GM21390 (cell line): ENCODE measurements around the gene CAPN11.
"Not testable (repeated sequence)": the region's sequence is repeated elsewhere in the genome, so short reads cannot be mapped to it uniquely, and the experiment has no call there.

Source experiments
- ATAC-seq: cut with Tn5 transposase; IDR thresholded peaks from one replicate; pipeline ENCODE4 v1.9.1; 2021; ENCODE audit not compliant: unreplicated experiment

The CAPN11 gene

DNA sequence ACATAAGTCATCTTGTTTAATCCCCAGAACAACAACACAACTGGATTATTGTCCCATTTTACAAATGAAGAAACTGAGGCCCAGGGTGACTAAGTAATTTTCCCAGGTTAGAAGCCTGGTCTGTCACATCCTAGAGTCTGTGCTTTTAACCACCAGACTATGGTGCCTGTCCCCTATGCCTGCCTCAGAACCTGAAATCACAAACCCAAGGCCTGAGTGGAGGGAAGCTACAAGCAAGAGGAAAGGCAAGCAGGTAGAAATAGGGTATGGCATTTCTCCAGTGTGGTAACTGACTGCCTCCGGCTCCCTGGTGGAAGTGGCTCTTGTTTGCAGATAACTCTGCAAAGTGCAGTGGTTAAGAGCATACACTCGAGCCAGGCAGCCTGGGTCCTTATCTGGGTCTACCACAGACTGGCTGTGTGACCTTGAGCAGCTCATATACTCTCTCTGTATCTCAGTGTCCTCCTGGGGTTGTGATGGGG lies 28.7 kb upstream of the CAPN11 start:
- no peak for ATAC-seq

DNA sequence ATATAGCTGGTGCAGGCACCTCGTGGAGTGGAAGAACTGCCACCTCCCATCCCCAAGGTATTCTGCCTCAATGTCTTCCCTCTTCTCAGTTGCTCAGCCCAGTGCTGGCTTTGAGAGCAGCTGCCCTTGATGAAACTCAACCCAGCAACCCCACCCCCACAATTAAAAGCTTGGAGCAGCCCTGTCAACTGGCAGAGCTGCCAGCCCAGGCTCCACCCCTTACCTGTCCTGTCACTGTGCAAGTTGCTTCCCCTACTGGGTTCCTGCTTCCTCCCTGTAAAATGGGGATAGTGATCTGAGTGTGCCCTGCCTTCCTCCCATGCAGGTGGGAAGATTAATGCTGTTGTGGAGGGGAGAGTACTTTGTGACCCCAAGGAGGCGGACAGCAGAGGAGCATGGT lies 26.7 kb upstream of the CAPN11 start:
- no peak for ATAC-seq

DNA sequence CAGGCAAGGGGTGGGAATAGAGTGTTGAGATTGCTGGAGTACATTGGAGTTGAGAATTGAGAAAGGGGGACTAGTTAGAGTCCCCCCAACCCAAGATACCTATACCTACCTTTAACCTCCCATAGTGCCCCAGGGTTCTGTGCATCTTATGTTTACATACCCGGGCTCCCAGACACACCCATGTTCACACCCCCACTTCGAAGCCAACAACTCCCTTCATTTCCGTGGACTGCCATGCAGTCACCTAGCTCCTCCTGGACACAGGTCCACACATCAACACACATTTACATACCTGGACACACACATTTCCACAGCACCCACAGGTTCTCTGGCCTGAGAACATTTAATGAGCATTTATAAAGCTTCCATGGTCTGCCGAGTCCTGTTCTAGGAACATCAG lies 26.1 kb upstream of the CAPN11 start:
- no peak for ATAC-seq

DNA sequence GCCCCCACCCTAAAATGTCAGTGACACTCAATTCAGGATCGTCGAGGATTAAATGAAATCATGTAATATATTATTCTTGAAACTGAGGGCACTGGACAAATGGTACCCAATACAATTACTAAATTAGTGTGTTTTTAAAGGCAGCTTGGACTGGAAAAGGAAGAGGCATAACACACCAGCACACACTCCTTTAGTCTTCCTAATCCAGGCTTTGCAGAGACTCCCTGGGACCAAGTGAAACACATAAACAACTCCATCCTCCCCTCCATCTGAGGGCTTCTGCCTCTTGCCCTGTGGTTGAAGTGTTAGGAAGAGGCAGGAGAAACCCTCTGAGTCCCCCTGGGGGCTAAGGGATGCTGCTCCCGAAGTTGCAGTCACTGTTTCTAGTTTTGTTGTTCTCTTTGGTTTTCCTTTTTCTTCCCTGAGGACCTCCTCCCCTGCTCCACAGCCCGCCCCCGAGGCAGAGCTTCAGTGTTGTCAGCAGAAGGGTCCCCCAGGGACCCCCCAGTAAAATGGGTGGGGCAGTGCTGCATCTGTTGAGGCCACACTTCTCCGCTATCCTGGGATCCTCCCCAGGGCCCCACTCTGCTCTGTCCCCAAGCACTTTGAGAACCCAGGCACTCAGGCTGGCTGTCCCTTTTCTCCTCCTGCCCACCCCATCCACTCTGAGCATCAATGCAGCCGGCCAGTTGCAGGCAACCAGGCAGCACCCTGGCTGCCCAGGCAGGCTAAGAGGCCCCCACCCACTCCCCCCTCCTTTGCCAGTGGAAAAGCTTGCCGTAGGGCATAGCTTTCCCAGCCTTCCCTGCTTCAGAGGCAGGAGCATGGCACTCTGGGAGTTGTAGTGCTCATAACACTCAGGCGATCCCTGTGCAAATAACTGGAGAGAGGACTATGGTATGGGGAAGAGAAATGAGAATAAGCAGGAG lies 25.4 kb upstream of the CAPN11 start:
- no peak for ATAC-seq

DNA sequence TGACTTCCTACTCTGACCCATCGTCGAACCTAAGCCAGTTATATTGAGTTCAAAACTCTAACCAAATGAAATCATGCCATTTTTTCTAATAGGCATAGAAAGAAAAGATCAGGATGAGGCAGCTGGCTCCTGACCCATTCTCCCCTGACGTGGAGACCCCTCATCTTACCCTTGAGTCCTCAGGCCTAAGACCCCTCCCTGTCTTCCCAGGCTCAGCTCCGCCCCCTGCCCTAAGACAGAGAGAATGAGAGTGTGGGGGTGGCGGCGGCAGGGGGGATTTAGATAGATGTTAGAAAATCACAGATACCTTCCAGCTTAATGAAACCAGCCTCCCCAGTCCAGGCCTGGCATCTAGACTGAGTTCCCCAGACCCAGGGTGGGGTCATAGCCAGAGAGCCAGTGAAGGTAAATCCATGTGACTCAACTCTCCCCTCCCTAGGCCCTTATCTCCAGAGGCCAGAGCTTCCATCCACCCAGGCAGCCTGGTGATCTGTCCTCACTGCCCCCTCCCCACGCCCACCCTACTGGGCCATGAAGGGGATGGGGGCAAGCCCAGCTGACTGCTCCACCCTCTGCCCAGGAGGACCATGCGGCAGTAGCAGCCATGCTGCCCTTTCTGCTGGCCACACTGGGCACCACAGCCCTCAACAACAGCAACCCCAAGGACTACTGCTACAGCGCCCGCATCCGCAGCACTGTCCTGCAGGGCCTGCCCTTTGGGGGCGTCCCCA lies 24.5 kb upstream of the CAPN11 start:
- ATAC-seq = no peak

DNA sequence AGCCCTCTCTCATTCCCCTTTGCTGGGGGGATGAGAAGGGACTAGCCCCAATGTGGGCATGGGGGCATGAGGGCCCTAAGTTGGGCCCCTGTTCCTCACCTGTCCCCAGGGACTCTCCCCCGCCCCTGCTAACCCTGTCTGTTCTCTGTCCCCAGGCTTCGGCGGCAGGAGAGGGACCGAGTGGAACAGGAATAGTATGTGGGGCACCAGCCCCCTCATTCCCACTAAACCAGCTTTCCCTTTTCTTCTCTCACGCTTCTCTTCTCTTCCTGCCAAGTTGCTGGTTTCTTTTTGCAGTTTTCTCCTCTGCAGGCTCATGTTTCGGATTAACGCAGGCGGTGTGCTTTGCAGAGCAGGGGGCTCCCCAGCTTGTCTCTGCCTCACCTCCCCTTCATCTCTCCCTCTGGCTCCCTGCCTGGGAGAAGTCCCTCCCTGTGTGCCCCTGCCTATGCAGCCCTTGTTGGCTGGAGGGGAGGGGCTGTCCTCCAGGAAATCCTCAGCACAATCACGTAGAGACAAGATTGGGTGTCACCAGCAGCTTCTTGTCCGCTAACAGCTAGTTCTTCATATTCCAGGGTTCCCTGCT lies 23.4 kb upstream of the CAPN11 start:
- no peak for ATAC-seq

DNA sequence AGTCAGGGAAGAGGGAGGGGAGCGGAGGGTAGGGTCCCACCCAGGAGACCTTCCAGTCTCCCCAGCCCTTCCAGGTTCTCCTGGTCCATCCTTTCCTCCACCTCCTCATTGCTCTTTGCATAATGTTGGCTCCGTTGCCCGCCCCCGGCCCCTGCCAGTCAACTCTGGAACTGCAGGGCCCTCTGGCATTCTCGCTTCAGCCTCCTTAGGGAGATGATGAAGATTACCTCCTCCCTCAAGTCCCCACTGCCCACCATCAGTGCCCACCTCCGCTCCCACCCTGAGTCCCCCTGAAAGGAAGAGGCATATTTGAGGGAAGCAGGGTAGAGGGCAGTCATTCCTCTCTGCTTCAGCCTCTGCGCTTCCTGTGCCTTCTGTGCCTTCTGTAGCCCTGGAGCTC lies 22.7 kb upstream of the CAPN11 start:
- ATAC-seq = no peak

DNA sequence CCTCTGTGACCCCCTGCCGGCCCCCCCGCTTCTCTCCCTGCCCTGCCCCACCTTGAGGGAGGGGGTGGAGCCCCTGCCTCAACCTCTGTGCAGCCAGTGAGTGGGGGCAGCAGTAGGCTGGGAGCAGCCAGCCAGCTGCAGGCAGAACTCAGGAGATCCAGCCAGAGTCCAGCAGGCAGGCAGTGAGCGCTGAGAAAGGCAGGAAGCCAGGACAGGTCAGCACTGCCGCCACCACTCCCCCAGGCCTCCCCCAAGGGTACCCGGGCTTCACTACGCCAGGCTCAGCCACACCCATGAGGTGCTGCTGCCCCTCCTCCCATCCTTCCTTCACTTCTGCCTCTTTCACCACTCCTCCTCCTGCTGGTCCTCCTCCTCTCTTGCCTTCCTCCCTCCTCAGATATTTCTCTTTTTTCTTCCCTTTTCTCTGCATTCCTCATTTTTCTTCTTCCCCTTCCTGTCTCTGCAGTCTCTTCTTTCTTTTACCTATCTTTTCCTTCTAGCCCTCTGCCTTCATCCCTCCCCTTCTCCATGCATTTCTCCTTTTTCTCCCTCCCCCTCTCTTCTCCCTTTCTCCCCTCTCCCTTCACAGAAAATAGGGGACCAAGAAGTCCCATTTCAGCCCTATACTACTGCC lies 19.8 kb upstream of the CAPN11 start:
- no peak for ATAC-seq

DNA sequence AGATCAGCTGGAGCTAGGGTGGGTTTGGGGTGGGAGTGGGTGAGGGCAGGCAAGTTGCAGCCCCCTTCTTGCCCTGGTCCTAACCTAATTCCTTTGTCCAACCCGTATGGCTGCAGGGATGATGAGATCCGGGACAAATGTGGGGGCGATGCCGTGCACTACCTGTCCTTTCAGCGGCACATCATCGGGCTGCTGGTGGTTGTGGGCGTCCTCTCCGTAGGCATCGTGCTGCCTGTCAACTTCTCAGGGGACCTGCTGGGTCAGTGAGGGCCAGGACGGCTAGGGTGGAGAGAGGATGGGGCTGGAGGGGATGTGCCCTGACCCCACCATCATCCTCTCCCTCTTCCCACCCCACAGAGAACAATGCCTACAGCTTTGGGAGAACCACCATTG lies 19.3 kb upstream of the CAPN11 start:
- no peak for ATAC-seq

DNA sequence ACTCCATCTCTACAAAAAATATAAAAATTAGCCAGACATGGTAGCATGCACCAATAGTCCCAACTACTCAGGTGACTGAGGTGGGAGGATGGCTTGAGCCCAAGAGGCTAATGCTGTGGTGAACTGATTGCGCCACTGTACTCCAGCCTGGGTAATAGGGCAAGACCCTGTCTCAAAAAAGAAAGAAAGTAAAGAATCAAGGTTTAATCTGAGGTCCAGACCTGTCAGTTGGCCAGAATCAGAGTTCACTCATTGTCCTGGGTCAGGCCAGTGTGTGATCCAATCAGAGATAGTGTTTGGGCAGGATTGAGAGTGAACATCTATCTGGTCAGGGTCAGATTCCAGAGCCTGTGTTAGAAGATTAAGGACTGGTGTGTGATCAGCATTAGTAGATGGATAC lies 15.8 kb upstream of the CAPN11 start:
- ATAC-seq = no peak

DNA sequence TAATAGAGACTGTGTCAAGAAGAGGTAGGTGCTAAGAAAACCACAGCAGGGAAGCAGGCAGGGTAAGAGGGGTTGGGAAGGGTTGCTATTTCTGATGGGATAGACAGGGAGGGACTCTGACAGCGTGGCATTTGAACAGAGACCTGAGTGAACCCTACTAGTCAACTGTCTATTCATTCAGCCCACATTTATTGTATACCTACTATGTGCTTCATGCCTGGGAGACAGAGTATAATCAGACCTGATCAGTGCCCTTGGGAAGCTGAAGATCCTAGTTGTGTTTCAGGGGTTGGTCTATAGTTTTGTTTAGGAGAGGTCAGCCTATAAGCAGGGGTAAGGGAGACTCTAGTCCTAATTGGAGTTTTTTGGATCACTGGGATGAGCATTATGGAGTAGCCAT lies 14.9 kb upstream of the CAPN11 start:
- ATAC-seq = no peak

DNA sequence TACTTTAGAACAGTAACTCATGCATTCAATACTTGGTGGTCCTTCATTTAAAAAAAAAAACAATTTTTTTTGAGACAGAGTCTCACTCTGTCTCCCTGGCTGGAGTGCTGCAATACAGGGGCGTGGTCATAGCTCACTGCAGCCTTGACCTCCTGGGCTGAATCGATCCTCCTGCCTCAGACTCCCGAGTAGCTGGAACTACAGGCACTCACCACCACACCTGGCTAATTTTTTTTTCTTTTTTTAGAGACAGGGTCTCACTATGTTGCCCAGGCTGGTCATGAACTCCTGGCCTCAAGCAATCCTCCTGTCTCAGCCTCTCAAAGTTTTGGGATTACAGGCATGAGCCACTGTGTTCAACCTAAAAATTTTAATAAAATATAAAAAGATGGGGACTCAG lies 14.1 kb upstream of the CAPN11 start:
- not testable (repeated sequence) for ATAC-seq

DNA sequence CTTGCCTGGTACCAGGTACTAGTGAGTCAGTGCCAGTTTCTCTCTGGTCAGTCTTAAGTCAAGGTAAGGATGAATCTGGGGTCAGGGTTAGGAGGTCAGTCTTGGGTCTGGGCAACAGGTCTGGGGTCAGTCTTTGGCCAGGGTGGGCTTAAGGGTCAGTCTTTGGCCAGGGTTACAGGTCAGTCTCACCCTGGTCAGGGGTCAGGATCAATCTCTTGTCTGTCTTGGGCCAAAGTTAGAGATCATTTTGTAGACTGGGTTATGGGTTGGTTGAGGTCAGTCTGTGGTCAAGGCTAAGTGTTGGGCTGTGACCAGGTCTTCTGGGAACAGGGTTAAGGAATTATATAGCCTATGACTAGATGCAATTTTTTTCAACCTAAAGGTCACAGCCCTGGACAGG lies 12.8 kb upstream of the CAPN11 start:
- no peak for ATAC-seq

DNA sequence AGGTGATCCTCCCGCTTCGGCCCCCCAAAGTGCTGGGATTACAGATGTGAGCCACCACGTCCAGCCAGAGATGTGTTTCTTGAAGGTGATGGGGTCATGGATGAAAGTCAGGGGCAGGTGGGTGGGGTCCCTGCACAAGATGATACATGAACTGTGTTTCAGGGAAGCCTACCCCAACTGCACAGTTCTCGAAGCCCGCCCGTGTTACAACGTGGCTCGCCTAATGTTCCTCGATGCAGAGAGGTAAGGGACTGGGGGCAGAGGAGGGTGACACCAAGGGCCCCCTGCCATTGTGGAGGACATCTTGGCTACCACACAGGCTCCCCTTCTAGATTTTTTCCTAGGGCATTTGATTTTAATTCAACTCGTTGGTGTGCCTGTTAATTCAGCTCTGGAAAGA lies 11.9 kb upstream of the CAPN11 start:
- ATAC-seq = no peak

DNA sequence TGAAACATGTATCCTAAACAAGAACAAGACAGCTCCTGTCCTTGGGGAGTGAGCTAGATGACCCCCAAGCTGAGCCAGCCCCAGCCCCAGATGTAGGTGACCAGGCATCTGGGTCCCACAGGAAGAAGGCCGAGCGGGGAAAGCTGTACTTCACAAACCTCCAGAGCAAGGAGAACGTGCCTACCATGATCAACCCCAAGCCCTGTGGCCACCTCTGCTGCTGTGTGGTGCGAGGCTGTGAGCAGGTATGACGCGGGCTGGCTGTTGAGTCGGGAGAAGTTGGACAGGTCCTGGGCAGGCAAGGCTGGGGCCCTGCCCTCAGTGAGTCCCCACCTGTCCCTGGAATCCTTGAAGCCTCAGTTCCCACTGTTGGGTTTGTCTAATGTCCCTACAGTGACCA lies 11.4 kb upstream of the CAPN11 start:
- no peak for ATAC-seq

DNA sequence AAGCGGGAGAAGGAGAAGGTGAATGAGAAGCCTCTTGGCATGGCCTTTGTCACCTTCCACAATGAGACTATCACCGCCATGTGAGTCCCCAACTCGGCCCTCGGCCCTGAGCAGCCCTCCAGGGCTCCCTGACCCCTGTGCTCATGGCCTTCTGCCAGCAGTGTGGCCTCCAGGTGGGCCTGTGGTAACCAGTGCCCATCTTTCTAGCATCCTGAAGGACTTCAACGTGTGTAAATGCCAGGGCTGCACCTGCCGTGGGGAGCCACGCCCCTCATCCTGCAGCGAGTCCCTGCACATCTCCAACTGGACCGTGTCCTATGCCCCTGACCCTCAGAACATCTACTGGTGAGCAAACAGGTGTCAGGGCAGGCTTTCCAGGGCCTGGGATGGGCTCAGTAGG lies 10.3 kb upstream of the CAPN11 start:
- no peak for ATAC-seq

DNA sequence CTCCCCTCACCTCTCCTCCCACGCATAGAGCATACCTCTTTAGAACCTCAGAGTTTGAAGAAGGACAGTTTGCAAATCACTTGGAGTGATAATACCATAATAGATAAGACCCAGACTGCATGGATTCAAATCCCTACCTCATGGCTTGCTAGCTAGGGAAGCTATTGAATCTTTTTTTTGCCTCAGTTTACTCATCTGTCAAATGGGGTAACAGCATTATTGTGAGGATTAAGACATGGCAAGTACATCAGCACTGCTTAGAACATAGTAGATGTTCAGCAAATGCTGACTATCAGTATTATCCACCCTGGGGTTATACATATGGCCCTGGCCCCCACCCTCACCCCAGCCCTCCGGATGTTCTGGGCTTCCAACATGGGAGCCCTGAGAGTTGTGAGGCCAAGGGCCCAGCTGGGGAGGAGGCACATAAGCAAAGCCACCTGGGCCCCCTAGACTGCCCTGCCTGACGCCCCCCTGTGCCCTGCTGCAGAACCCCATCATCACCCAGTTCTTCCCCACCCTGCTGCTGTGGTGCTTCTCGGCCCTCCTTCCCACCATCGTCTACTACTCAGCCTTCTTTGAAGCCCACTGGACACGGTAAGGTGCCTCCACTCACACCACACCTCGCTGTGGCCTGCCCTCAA lies 9.1 kb upstream of the CAPN11 start:
- no peak for ATAC-seq

DNA sequence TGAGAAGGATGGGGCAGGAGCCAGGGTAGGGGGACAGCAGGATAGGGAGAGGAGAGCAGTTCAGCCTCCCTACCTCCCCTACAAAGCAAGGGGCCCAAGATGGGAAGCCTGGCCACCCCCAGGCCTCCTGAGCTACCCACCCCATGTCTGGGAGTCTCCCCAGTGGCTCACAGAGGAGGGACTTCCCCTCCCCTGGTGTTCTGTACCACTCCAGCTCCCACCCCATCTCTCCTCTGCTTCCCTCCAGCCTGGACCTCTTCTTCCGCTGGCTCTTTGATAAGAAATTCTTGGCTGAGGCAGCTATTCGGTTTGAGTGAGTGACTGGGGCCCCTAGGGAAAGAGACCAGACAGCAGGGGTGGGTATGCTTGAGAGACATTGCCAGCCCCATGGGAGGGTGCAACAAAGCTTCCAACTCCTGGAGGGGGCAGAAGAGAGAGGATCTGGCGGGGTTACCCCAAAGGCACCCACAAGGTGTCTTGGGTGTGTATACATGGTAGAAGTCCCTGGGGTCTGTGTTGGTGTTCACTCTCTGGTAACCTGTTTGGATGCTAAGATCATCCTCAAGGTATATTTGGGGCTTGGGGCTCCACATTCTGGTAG lies 8.2 kb upstream of the CAPN11 start:
- no peak for ATAC-seq

DNA sequence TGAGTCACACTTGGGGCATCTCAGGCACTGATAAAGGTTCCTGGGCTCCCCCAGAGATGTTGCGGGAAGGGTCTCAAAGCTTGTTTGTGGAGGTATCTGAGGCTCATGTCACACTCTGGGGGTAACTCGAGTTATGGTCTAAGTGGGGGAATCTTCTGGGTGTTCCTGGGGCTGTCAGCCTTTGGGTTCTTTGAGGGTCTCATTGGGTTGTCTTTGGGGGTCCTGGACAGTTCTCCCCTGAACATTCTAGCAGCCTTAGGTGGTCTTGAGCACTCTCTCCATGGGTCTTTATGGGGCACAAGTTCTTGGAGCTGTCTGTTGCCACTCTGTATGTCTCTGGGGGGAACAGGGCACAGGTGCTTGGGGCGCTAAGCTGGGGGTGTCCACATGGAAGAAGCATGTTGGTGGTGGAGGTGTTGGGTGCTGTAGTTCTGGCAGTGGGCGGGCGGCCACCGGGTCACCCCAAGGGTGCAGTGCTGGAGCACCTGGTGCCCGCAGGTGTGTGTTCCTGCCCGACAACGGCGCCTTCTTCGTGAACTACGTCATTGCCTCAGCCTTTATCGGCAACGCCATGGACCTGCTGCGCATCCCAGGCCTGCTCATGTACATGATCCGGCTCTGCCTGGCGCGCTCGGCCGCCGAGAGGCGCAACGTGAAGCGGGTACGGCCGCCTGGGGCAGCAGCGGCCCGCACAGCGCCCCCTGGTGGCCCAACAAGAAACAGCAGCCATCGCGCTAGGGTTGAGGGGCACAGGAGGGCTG lies 7.1 kb upstream of the CAPN11 start:
- peak; percentile 66 for ATAC-seq

DNA sequence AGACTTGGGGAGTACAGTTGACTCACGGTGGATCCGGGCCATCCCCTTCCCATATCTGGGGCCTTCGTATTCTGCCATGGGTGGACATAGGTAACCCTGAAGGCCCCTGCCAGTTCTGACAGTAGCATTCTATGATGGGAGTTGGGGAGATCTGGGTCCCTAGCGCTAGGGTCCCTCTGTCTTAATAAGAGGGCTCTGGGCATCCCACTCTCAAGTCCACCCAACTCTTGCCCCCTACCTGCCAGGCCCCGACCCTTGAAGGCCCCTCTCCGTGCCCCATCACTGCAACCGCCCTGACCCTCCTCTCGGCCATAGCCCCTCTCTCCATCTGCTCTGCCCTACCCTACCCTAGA lies 6.5 kb upstream of the CAPN11 start:
- no peak for ATAC-seq
